GM12891 (cell line): ENCODE data around the gene APEH.

ENCODE experiments used
- PAX5 ChIP-seq: IDR thresholded peaks from 2 replicates; pipeline ENCODE4 v1.6.1; 2011; ENCODE audit warnings: low read length, moderate library complexity, mild to moderate bottlenecking; ENCODE audit not compliant: insufficient read depth, severe bottlenecking
- POLR2A ChIP-seq: IDR thresholded peaks from 2 replicates; pipeline ENCODE4 v1.6.1; 2011; ENCODE audit warnings: low read depth, low read length, control low read depth
- POLR2AphosphoS5 ChIP-seq: IDR thresholded peaks from 2 replicates; pipeline ENCODE4 v1.6.1; 2011; ENCODE audit warnings: low read depth, low read length, control low read depth
- POU2F2 ChIP-seq: IDR thresholded peaks from 2 replicates; pipeline ENCODE4 v1.6.1; 2011; ENCODE audit warnings: low read depth, mild to moderate bottlenecking, control low read depth, low read length, moderate library complexity
- TAF1 ChIP-seq: IDR thresholded peaks from 2 replicates; pipeline ENCODE4 v1.6.1; 2011; ENCODE audit warnings: low read depth, low read length, control low read depth

DNA sequence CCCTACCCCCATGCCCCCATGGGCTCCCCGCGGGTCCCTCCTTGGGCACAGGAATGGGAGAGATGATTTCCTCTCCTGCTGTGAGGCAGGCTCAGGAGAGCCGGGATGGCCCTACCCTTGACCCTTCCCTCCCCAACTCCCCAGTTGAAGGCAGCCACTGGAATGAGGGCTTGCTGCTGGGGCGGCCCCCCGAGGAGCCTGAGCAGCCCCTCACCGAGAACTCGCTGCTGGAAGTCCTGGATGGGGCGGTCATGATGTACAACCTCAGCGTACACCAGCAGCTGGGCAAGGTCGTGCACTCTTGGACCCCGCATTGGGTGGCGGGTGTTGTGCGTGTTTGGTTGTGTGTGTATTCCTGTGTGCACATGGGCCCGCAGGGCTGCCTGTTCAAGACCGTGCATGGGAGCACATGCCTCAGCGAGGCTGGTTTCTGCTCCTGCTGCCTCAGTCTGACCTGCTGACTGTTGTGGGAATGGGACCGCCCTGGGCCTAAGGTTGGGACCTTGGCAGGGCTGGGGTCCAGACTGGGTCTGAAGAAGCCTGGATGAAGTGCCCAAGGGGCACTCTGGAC is 31.3 kb downstream of the APEH start:
- TF ChIP-seq POU2F2 (no peak), POLR2AphosphoS5 (no peak), POLR2A (no peak), PAX5 (no peak), TAF1 (no peak)
